Muscle of leg (tissue), 11 donors: ENCODE results near the gene GPR156. TPM values are rescaled to one million over a fixed set of nuclear protein-coding genes. Genes with fewer than 3 reads are reported as not detected.

ENCODE experiments used
- DNase-seq: peaks from one replicate; pipeline ENCODE4 v3.0.0; 2013
- H3K27ac ChIP-seq: one replicate; pipeline ENCODE4 v1.5.1; 2013; ENCODE audit warnings: mild to moderate bottlenecking, low read length, control low read depth
- H3K27me3 ChIP-seq: one replicate; pipeline ENCODE4 v1.6.1; 2013; ENCODE audit warnings: low read length; ENCODE audit not compliant: control insufficient read depth, insufficient read depth
- H3K36me3 ChIP-seq: one replicate; pipeline ENCODE4 v1.6.1; 2013; ENCODE audit warnings: low read length; ENCODE audit not compliant: control insufficient read depth, insufficient read depth
- H3K4me1 ChIP-seq: one replicate; pipeline ENCODE4 v1.6.1; 2013; ENCODE audit warnings: low read length; ENCODE audit not compliant: control insufficient read depth, insufficient read depth
- H3K4me3 ChIP-seq: one replicate; pipeline ENCODE4 v1.5.1; 2013; ENCODE audit warnings: low read length, control low read depth
- H3K9me3 ChIP-seq: replicated peaks from 2 replicates; pipeline ENCODE4 v1.6.1; 2013; ENCODE audit warnings: low read depth, low read length; ENCODE audit not compliant: control insufficient read depth
- WGBS: methylation state at CpG from one replicate; pipeline ENCODE4 v1.1.5; 2013; ENCODE audit warnings: missing lambda C conversion rate; ENCODE audit not compliant: insufficient coverage; 5-methylcytosine and 5-hydroxymethylcytosine counted together
- polyA plus RNA-seq, 8 donors: library from polyadenylated mRNA; unstranded; fragments of 120-200 nt; gene quantifications; one replicate each; pipeline versions ENCODE4 v1.2.1 to v1.2.3, GENCODE V29; 2013; ENCODE audit warnings: inconsistent platforms in 1 of 8, low replicate concordance in 1 of 8; ENCODE audit not compliant: insufficient read length in 8 of 8, insufficient read depth in 1 of 8
- total RNA-seq: library from RNA; stranded (reverse); fragments of 120-200 nt; gene quantifications from one replicate; pipeline ENCODE4 v1.2.4, GENCODE V29; 2013

GPR156 gene
- total and polyA plus RNA-seq, 9 donors = 1.6 to 3.1 (median 2.1) TPM

GRCh38 chr3:120200493-120201235, 84.4 kb downstream of the GPR156 start:
- Histone ChIP-seq H3K9me3 (no peaks in the 10 kb centered on the region), H3K27ac (no peak overlapping the region), H3K4me1 (no peaks in the 10 kb centered on the region), H3K27me3 (no peaks in the 10 kb centered on the region), H3K4me3 (no peak overlapping the region), H3K36me3 (no peaks in the 10 kb centered on the region)
- DNase-seq = no peak
- 80% methylated on average over 5 of the region's 6 CpGs for WGBS

GRCh38 chr3:120198305-120198878, 86.6 kb downstream of the GPR156 start:
- 59% methylated on average over 3 of the region's 3 CpGs for WGBS
- H3K27ac ChIP-seq = no peak overlapping the region
- no peaks in the 10 kb centered on the region for H3K4me1 ChIP-seq
- DNase-seq = no peak
- no peaks in the 10 kb centered on the region for H3K9me3 ChIP-seq
- no peaks in the 10 kb centered on the region for H3K27me3 ChIP-seq
- H3K4me3 ChIP-seq = no peak overlapping the region
- no peaks in the 10 kb centered on the region for H3K36me3 ChIP-seq

GRCh38 chr3:120196812-120197211, 88.2 kb downstream of the GPR156 start:
- Histone ChIP-seq H3K9me3 (no peaks in the 10 kb centered on the region), H3K4me1 (no peaks in the 10 kb centered on the region)
- no CpG with 5 or more reads among the region's 2 CpGs for WGBS

DNA sequence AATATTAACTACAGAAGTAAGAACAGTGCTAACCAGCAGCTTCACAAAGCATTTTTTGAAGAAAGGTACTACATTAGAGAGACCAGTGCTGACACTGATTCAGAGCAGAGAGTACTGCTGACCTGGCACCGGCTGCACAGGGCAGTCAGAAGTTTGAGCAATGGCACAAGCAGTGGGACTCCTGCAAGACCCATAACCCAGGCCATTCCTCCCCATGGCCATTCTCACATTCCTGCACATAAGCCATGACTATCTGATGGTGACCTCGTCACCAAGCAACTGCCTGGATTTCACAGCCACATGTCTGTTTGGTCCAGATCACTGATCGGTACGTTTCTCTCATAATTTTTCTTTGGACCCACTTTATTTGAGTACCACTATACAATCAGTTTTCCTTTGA, 88.7 kb downstream of the GPR156 start:
- 67% methylated on average over 1 of the region's 4 CpGs for WGBS

More at GRCh38 chr3:120196812-120197211, 88.2 kb downstream of the GPR156 start:
- Histone ChIP-seq H3K27me3 (no peaks in the 10 kb centered on the region), H3K36me3 (peaks cover 4% of the 10 kb centered on the region), H3K27ac (no peak overlapping the region), H3K4me3 (no peak overlapping the region)
- no peak for DNase-seq

DNA sequence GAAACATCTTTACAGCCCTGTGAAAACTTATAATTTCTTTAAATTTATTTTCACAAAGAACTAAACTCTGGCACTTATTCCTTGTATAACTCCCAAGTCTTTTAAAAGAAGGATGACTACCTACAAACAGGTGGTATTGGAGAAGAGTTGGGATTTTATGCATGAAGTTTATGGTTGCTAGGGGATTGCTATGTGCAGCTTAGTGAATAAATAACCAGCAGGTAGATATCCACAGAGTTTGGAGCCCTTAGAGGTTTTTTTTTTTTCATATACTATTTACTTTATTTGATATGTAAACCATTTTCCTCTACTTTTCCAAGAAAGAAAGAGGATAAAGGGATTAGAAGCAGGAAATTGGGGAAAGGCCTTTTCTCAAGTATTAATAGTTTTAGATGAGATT, 91.5 kb downstream of the GPR156 start:
- no peak overlapping the region for H3K27ac ChIP-seq
- peaks cover 4% of the 10 kb centered on the region for H3K36me3 ChIP-seq
- no peaks in the 10 kb centered on the region for H3K4me1 ChIP-seq
- H3K27me3 ChIP-seq = no peaks in the 10 kb centered on the region
- H3K9me3 ChIP-seq = no peaks in the 10 kb centered on the region
- no peak overlapping the region for H3K4me3 ChIP-seq
- DNase-seq = no peak

More for the DNA sequence above, 88.7 kb downstream of the GPR156 start:
- no peak overlapping the region for H3K4me3 ChIP-seq
- no peak overlapping the region for H3K27ac ChIP-seq
- no peaks in the 10 kb centered on the region for H3K27me3 ChIP-seq
- H3K36me3 ChIP-seq = peaks cover 4% of the 10 kb centered on the region
- no peak for DNase-seq
- H3K9me3 ChIP-seq = no peaks in the 10 kb centered on the region
- no peaks in the 10 kb centered on the region for H3K4me1 ChIP-seq

- no peak for DNase-seq
- no peaks in the 10 kb centered on the region for H3K4me1 ChIP-seq
- H3K9me3 ChIP-seq = no peaks in the 10 kb centered on the region
- peaks cover 4% of the 10 kb centered on the region for H3K36me3 ChIP-seq
- H3K4me3 ChIP-seq = no peak overlapping the region
- 63% methylated on average over 1 of the region's 3 CpGs for WGBS
- no peak overlapping the region for H3K27ac ChIP-seq
- H3K27me3 ChIP-seq = no peaks in the 10 kb centered on the region
Observed at GRCh38 chr3:120192579-120192978, 92.4 kb downstream of the GPR156 start.

DNA sequence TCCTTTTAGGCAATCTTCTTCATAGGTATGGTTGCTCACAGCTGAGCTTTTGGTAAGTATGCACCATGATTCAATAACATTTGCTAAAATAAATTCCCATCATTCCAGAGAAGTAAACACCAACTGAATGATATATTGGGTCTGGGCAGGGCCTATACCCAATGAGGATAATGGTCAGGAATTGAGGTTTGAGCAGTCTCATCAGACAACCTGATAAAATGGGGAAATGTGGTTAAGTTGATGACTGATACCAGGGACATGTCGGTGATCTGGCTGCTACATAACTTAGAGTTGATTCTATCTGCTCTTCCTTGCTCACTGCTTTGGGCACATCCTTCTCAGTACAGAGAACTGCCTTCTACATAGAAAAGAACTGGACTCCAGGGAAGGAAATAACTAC, 92.9 kb downstream of the GPR156 start:
- Histone ChIP-seq H3K4me1 (no peaks in the 10 kb centered on the region), H3K36me3 (peaks cover 4% of the 10 kb centered on the region), H3K9me3 (no peaks in the 10 kb centered on the region), H3K4me3 (no peak overlapping the region), H3K27ac (no peak overlapping the region), H3K27me3 (no peaks in the 10 kb centered on the region)
- WGBS = no CpG with 5 or more reads among the region's 1 CpG
- no peak for DNase-seq

DNA sequence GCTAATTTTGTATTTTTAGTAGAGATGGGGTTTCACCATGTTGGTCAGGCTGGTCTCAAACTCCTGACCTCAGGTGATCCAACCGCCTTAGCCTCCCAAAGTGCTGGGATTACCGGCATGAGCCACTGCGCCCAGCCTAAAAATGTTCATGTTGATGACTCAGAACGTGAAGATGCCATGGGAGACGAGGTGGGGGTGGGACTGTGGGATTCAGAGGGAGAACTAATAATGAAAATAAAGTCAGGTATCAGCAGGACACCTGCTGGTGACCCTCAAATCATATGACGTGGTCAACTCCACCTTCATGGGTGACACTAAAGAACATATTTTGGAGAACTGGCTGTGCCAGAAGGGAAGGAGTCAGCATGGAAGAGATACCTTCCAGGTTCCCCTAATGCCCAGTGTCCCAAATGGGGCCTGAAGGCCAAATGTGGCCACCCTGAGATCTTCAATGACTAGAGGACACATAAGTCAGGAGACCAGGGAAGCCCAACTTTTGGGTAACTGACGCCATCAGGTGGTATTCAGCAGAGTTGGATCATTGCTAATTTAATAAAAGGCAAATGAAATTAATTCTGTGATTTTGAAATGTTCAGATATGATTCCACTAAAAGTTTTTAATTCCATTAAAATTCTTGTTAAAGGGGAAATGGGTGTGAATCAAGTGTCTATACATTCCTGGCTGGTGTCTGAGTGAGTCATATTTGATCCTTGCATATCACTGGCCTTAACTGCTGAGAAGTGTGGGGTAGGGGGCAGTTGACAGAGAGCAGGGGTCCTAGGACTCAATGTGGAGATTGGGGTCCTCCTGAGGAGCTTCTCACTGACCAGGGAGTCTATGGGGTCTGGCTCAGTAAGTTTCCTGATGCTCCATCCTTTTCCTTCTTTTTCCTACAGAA, 102.2 kb downstream of the GPR156 start:
- Histone ChIP-seq H3K4me3 (no peak overlapping the region), H3K4me1 (peaks cover 1% of the 10 kb centered on the region), H3K36me3 (no peaks in the 10 kb centered on the region), H3K9me3 (no peaks in the 10 kb centered on the region), H3K27ac (no peak overlapping the region), H3K27me3 (no peaks in the 10 kb centered on the region)
- DNase-seq = peak; percentile 21
- WGBS = 85% methylated on average over 6 of the region's 7 CpGs

GRCh38 chr3:120181632-120182031, 103.4 kb downstream of the GPR156 start:
- no peaks in the 10 kb centered on the region for H3K36me3 ChIP-seq
- DNase-seq = no peak
- H3K4me1 ChIP-seq = peaks cover 12% of the 10 kb centered on the region
- no peaks in the 10 kb centered on the region for H3K9me3 ChIP-seq
- no peaks in the 10 kb centered on the region for H3K27me3 ChIP-seq
- no peak overlapping the region for H3K27ac ChIP-seq
- WGBS = no CpG with 5 or more reads among the region's 1 CpG
- no peak overlapping the region for H3K4me3 ChIP-seq

- 54% methylated on average over 2 of the region's 3 CpGs for WGBS
- H3K36me3 ChIP-seq = no peaks in the 10 kb centered on the region
- no peak overlapping the region for H3K27ac ChIP-seq
- DNase-seq = no peak
- no peak overlapping the region for H3K4me3 ChIP-seq
- peaks cover 13% of the 10 kb centered on the region for H3K4me1 ChIP-seq
- no peaks in the 10 kb centered on the region for H3K9me3 ChIP-seq
- no peaks in the 10 kb centered on the region for H3K27me3 ChIP-seq
Observed at GRCh38 chr3:120180731-120181412, 104.2 kb downstream of the GPR156 start.
